ENCODE results near the gene ONECUT3.
A peak's percentile ranks its signal among the peaks of the same experiment; 100 is the strongest.

Gene ONECUT3

GRCh38 chr19:1736280-1736679 lies 17.0 kb upstream of the ONECUT3 start:
- DNase-seq (ENCODE audit: low read depth), result no peak
- no peak overlapping the region for H3K4me3 ChIP-seq (ENCODE audit: low read depth, low read length)

DNA sequence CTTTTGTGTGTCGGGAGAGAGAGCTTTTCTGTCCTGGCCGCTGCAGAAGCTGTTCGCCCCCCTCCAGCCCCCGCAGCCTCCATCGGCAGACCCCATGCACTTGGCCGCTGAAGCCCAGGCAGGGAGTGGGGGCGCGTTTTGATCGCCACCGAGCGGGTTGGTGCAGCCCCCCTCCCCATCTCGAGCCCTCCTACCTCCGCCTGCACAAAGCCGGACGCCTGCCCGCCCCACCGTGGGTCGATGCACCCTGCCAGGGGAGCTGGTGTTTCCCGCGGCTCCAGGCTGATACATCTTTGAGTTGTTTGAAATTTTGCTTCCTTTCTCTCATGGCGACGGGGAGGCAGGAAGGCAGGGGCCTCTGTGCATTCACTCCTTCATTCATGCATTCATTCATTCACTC lies 16.4 kb upstream of the ONECUT3 start:
- DNase-seq (ENCODE audit: low read depth), result no peak
- no peak overlapping the region for H3K4me3 ChIP-seq (ENCODE audit: low read depth, low read length)

GRCh38 chr19:1739960-1740629 lies 13.2 kb upstream of the ONECUT3 start:
- no peak for DNase-seq (ENCODE audit: low read depth)
- H3K4me3 ChIP-seq (ENCODE audit: low read depth, low read length), result no peak overlapping the region

- H3K4me3 ChIP-seq (ENCODE audit: low read depth, low read length), result no peak overlapping the region
- no peak for DNase-seq (ENCODE audit: low read depth)
Measured at GRCh38 chr19:1742989-1743696, 10.2 kb upstream of the ONECUT3 start.

DNA sequence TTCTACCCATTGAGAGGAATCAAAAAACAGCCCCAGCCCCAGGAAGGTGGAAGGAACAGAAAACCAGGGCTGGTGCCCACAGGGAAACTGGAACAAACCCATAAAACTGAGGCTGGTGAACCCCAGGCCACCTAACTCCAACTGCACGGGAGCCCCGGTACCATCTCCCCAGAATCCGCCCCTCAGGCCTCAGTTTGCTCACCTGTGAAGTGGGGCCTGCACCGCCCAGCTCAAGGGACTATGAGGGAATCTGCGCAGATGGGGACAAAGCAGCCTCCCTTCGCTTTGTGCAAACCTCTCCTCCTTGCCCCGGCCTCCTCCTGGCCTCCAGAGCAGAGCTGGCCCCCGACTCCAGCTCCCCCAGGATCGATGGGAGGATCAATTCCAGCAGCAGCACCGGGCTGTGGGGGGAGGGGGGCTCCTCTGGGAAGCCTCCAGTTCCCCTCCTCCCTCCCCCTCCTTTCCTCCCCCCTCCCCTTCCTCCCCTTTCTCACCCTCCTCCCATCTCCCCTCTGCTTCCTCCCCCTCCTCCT lies 9.1 kb upstream of the ONECUT3 start:
- H3K4me3 ChIP-seq (ENCODE audit: low read depth, low read length), result no peak overlapping the region
- DNase-seq (ENCODE audit: low read depth), result no peak

DNA sequence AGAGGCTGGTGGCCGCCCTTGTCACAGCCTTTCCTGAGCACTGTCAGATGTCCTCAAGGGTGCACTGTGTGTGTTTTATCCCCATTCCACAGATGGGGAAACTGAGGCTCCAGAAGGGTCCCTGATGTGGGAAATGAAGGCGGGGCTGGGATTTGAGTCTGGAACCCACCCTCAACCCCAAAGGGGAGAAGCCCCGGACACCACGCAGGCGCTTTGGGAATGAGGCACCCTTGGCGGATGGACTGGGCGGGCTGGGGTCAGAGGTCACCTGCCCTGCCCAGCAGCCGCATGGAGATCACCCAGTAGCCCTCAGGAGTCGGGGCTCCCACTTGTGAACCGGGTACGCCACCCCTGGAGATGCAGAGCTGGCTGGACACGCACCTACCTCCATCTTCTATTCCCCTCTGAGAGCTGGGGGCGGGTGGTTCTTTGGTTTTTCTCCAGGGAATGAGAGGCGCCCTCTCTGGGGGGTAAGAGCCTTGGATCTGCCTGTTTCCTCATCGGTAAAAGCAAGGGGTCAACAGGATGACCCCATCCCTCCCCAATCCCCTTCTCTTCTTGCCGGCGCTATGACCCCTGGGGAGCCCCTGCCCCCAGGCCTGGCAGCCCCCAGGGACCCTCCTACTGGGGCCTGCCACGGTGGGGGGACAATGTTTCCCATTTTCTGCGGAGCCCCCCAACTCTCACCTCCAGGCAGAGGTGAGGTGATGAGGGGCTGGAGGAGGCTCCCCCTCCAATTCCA lies 8.3 kb upstream of the ONECUT3 start:
- H3K4me3 ChIP-seq (ENCODE audit: low read depth, low read length), result no peak overlapping the region
- DNase-seq (ENCODE audit: low read depth), result no peak

DNA sequence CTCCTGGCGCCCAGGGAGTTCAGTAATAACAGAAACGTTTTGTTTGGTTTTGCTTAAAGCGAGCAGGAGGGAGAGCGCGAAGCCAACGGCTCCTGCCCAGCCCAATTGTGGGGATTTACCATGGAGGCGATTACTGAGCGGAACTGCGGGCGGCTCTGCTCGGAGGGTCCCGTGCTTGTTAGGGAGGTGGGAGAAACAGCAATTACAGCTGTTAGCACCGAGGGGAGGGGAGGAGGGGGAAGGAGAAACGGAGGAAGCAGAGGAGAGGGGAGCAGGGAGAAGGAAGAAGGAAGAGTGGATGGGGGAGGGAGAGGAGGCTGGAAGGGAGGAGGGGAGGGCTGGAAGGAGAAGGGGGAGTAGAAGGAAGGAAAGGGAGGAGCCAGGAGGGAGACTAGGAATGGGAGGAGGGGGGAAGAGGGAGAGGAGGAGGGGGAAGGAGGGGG lies 7.7 kb upstream of the ONECUT3 start:
- H3K4me3 ChIP-seq (ENCODE audit: low read depth, low read length), result no peak overlapping the region
- no peak for DNase-seq (ENCODE audit: low read depth)

- no peak overlapping the region for H3K4me3 ChIP-seq (ENCODE audit: low read depth, low read length)
- DNase-seq (ENCODE audit: low read depth), result no peak
Measured at GRCh38 chr19:1746401-1747284, 6.7 kb upstream of the ONECUT3 start.

DNA sequence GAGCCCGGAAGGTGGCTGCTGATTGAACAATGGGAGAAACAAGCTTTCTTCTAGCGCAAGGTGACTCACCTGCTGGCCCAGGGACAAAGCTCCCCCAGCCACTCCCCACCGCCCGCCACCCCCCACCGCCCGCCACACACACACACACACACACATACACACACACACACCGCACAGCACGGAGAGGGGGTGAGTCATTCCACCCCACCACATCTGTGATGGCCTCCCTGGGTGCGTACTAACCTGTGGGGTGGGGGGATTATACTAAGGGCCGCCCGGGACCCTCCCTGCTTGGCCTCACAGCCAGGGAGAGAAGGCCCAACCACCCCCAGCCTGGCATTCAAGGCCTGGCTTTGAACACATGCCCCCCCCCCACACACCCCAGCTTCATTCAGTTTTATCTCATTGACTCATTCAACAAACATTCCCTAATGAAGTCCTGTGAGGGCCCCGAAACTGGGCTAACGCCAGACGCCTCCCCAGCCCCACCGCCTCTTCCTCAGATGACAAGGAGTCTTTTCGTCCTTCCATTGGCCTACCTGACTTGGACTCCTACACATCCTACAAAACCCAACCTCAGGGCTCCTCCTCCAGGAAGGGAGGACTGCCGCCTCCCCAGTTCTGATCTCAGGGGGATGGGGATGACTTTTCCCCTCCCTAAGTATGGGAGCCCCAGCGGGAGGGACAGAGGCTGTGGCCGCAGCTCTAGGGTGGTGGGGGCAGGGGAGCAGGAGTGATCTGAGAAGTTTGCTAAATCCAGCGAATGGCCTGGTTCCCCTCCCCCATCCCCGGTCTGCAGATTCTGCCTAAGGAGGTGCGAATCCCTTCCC lies 5.8 kb upstream of the ONECUT3 start:
- DNase-seq (ENCODE audit: low read depth), result peak; percentile 20
- no peak overlapping the region for H3K4me3 ChIP-seq (ENCODE audit: low read depth, low read length)

DNA sequence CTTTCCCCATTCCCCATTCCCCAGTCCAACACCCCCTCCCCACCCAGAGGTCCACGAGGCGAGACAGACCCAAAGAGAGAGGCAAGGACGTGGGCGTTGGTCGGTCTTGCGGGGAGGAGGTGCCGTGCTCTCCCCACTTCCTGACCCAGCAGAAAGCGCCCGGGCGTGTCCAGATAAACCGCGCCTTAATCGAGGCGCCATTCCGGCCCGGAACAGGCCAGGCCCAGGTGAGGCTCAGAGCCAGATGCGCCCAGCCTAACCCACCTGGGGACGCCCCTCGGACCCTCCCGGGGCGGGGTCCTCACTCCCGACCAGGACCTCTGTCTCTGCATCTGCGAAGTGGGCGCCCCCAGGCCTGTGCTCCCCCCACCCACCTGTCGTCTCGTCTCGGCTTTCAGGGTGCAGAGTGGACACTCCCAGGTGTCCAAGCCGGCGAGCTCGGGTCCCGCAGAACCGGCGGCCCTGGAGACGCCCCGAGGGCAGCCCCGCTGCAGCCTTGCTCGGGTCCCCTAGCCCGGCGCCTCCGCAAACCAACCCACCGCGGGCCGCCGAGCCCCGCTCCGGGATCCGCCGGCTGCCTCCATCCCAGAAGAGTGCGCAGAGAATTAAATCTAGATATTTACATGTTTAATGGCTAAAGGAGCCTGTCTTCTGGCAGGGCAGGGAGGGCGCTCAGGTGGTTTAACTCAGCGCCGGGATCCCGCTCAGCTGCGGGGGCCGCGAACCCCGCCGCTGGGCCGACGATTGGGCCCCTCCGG lies 5.0 kb upstream of the ONECUT3 start:
- H3K4me3 ChIP-seq (ENCODE audit: low read depth, low read length), result no peak overlapping the region
- DNase-seq (ENCODE audit: low read depth), result no peak

- DNase-seq (ENCODE audit: low read depth), result no peak
- H3K4me3 ChIP-seq (ENCODE audit: low read depth, low read length), result no peak overlapping the region
Measured at GRCh38 chr19:1748873-1749341, 4.4 kb upstream of the ONECUT3 start.

- H3K4me3 ChIP-seq (ENCODE audit: low read depth, low read length), result no peak overlapping the region
- DNase-seq (ENCODE audit: low read depth), result no peak
Measured at GRCh38 chr19:1749373-1750342, 3.6 kb upstream of the ONECUT3 start.

GRCh38 chr19:1750343-1751021 lies 2.8 kb upstream of the ONECUT3 start:
- H3K4me3 ChIP-seq (ENCODE audit: low read depth, low read length), result no peak overlapping the region
- DNase-seq (ENCODE audit: low read depth), result no peak

GRCh38 chr19:1751367-1752008 lies 1.8 kb upstream of the ONECUT3 start:
- no peak overlapping the region for H3K4me3 ChIP-seq (ENCODE audit: low read depth, low read length)
- DNase-seq (ENCODE audit: low read depth), result no peak

GRCh38 chr19:1752009-1752756 lies 1.1 kb upstream of the ONECUT3 start:
- DNase-seq (ENCODE audit: low read depth), result no peak
- no peak overlapping the region for H3K4me3 ChIP-seq (ENCODE audit: low read depth, low read length)

Measured in skeletal muscle cell (primary cell).